SK-N-MC (cell line): ENCODE measurements around the gene CDK6.

Source experiments
- EZH2 ChIP-seq: fragments of 200-600 bp; sonication (generic); IDR thresholded peaks from one replicate; pipeline ENCODE4 v1.6.1; 2017; ENCODE audit warnings: antibody characterized with exemption
- FOXP2 ChIP-seq: optimal IDR thresholded peaks from 2 replicates; pipeline ENCODE3; 2011; ENCODE audit warnings: mild to moderate bottlenecking, moderate library complexity; ENCODE audit not compliant: insufficient read depth; ENCODE audit errors: extremely low read length, control extremely low read depth
- POLR2AphosphoS5 ChIP-seq: IDR thresholded peaks from 2 replicates; pipeline ENCODE4 v1.6.1; 2012; ENCODE audit warnings: mild to moderate bottlenecking, low read depth, low read length, borderline replicate concordance

DNA sequence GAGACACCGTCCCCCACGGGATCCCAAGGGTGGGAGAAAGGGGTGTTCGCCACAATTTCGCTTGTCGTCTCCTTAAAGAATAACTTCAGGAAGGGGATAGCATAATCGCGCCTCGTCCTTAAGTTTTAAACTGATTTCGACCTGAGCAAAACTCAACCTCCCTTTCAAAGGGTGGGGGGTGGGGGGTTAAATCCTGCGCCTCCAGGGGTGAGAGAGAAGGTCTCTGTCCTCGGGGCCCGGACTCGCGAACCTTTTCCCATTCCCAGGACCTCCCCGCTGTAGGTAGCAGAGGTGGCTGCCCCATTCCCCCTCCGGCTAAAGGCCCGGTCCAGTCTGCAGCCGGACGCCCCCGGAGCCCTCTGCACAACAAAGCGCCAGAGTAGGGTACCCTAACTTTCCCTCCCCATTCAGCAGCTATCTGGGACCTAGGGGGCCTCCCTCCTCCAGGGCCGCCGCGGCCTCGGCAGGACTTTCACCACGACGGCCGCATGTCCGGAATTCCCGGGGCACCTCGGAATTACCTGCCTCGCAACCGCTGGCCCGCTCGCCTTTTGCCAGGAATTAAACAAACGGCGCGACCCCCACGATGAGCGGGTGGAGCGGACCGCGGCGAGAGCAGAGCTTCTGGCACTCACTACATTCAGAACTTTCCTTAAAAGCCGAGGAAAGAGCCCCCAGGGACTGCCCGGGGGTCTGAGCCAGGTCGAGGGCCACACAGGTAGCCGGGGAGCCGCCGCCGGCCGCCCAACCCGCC is 1.7 kb downstream of the CDK6 start:
- TF ChIP-seq POLR2AphosphoS5, result no peak
- no peak for TF ChIP-seq EZH2
- TF ChIP-seq FOXP2, result no peak
